ENCODE data around the gene ZIC5. TPM values are rescaled to one million over a fixed set of nuclear protein-coding genes. Genes with fewer than 3 reads are reported as not detected.

Gene ZIC5
- total RNA-seq, 1 experiment from 2014 or later, result 0.66 TPM

DNA sequence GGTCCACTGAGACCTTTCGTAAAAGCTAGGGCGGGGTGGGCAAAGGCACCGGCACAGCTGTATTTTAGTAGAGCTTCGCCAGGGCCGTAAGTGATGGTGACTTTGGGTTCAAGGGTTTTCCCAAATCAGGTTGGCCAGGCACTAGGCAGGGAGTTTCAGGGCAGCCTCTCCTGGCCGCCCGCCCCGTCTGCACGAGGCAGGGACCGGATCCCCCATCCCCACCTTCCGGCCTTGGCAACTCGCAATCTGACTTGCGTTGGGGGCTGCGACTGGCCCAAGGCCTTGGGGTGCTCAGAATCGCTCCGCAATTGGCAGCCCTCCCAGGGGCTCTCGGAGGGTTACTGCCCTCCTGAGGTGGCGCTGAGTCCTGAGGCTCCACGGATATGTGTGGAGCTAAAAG lies 4.1 kb upstream of the ZIC5 start:
- H3K4me3 Mint-ChIP-seq (ENCODE audit: unreplicated experiment), result no peak overlapping the region
- H3K4me1 Mint-ChIP-seq (ENCODE audit: low read depth, unreplicated experiment), result no peaks in the 10 kb centered on the region
- DNase-seq, result no peak
- Histone ChIP-seq H3K4me1 (no peaks in the 10 kb centered on the region), H3K36me3 (ENCODE audit: control insufficient read depth, insufficient read depth, low read length) (no peaks in the 10 kb centered on the region), H3K27me3 (replicated peaks; ENCODE audit: control insufficient read depth, insufficient read depth, low read length) (peaks cover 4% of the 10 kb centered on the region; the same call in 1 of the 2 replicates), H3K4me3 (ENCODE audit: low read depth, low read length) (no peak overlapping the region), H3K9me3 (no peaks in the 10 kb centered on the region)
- TF ChIP-seq, protein P1, sequence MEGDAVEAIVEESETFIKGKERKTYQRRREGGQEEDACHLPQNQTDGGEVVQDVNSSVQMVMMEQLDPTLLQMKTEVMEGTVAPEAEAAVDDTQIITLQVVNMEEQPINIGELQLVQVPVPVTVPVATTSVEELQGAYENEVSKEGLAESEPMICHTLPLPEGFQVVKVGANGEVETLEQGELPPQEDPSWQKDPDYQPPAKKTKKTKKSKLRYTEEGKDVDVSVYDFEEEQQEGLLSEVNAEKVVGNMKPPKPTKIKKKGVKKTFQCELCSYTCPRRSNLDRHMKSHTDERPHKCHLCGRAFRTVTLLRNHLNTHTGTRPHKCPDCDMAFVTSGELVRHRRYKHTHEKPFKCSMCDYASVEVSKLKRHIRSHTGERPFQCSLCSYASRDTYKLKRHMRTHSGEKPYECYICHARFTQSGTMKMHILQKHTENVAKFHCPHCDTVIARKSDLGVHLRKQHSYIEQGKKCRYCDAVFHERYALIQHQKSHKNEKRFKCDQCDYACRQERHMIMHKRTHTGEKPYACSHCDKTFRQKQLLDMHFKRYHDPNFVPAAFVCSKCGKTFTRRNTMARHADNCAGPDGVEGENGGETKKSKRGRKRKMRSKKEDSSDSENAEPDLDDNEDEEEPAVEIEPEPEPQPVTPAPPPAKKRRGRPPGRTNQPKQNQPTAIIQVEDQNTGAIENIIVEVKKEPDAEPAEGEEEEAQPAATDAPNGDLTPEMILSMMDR (IDR thresholded peaks at IDR 0.05; ENCODE audit: insufficient read depth in 1 of 2, low read depth in 1 of 2, low read length in 1 of 2, severe bottlenecking in 1 of 2, unreplicated experiment in 1 of 2), result no peak
- ChIA-PET POLR2A (no interaction called here), CTCF (no interaction called here)
- intact Hi-C loops (cut with micrococcal nuclease; ENCODE audit: unreplicated experiment), result loop anchor here (5.0 kb wide), 1 partner anchor 208 kb away; no protein-coding TSS in a partner anchor
- H3K36me3 Mint-ChIP-seq (ENCODE audit: insufficient read depth, unreplicated experiment), result peaks cover 5% of the 10 kb centered on the region
- H3K27me3 Mint-ChIP-seq (ENCODE audit: insufficient read depth, unreplicated experiment), result peaks cover 40% of the 10 kb centered on the region
- H3K27ac Mint-ChIP-seq (ENCODE audit: unreplicated experiment), result no peak overlapping the region
- no TSS peak for BruUV-seq (replicated peaks)
- H3K9me3 Mint-ChIP-seq (ENCODE audit: unreplicated experiment), result no peaks in the 10 kb centered on the region

DNA sequence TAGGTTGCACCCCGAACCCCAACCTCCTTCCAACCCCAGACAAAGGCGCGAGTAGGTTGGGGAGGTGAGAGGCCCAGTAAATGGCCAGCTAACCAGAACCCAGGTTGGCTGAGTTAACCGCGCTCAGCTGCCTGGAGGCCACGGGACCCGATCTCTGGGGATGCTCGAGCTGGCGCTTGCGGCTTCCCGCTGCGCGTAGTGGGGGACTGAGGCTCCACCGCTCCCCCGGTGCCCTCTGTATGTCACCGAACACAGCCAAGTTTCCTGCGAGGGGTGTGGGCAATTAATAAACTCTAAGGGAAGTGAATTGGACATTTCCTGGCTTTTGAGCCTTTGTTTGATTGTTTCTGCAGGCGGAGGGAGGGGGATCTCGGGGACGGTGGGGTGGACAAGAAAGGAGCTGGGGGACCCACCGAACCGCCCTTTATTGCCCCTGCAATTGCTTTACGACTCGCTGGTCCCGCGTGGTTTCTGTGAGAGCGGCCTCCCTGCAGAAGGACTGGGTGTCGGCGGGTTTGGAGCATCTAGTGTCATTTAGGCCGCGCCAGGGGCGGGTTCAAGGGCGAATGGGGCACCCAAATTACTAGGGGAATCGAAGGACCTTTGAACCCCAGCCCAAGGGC lies 3.5 kb upstream of the ZIC5 start:
- intact Hi-C loops (cut with micrococcal nuclease; ENCODE audit: unreplicated experiment), result loop anchor here (5.0 kb wide), 1 partner anchor 208 kb away; no protein-coding TSS in a partner anchor
- BruUV-seq (replicated peaks), result no TSS peak
- Mint-ChIP-seq H3K36me3 (ENCODE audit: insufficient read depth, unreplicated experiment) (peaks cover 5% of the 10 kb centered on the region), H3K4me3 (ENCODE audit: unreplicated experiment) (no peak overlapping the region), H3K27me3 (ENCODE audit: insufficient read depth, unreplicated experiment) (peaks cover 41% of the 10 kb centered on the region), H3K27ac (ENCODE audit: unreplicated experiment) (no peak overlapping the region), H3K9me3 (ENCODE audit: unreplicated experiment) (no peaks in the 10 kb centered on the region), H3K4me1 (ENCODE audit: low read depth, unreplicated experiment) (no peaks in the 10 kb centered on the region)
- ChIA-PET CTCF (no interaction called here), POLR2A (no interaction called here)
- no peaks in the 10 kb centered on the region for H3K4me1 ChIP-seq
- H3K9me3 ChIP-seq, result no peaks in the 10 kb centered on the region
- TF ChIP-seq, protein P1 (IDR thresholded peaks at IDR 0.05; ENCODE audit: insufficient read depth in 1 of 2, low read depth in 1 of 2, low read length in 1 of 2, severe bottlenecking in 1 of 2, unreplicated experiment in 1 of 2), result no peak
- no peak for DNase-seq
- no peaks in the 10 kb centered on the region for H3K36me3 ChIP-seq (ENCODE audit: control insufficient read depth, insufficient read depth, low read length)
- peaks cover 5% of the 10 kb centered on the region for H3K27me3 ChIP-seq (replicated peaks; ENCODE audit: control insufficient read depth, insufficient read depth, low read length)
- H3K4me3 ChIP-seq (ENCODE audit: low read depth, low read length), result no peak overlapping the region

DNA sequence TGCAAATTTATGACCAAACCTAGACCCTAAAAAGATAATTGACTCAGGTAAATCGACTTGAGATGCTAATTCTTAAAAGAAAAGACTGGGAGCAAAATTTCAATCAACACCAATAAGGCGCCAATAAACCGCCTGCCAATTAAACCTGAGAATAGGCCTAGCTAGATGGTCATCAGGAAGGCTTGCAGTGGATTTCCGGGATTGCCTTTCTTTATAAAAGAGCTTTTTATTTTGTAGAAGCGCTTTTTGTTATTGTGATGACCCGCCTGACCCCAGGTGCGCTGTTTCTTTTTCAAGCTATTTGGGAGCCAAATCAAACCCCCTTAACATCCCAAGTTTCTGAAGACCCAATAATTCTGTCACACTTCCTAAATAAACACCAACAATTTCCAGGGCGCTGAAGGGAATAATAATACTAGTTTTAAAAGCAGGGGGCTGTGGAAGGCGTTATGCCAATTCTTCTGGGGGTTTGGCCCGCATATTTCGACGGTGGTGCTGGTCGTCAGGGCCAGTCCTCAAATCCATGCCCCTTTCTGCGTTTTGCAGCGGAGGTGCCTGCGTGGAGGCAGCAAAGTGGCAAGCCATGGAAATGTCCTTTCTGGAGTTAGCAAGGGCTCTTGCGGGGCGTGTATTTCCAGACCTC lies 2.9 kb upstream of the ZIC5 start:
- no peaks in the 10 kb centered on the region for H3K36me3 ChIP-seq (ENCODE audit: control insufficient read depth, insufficient read depth, low read length)
- ChIA-PET CTCF (no interaction called here), POLR2A (no interaction called here)
- Mint-ChIP-seq H3K9me3 (ENCODE audit: unreplicated experiment) (no peaks in the 10 kb centered on the region), H3K27ac (ENCODE audit: unreplicated experiment) (no peak overlapping the region), H3K4me1 (ENCODE audit: low read depth, unreplicated experiment) (peaks cover under 1% of the 10 kb centered on the region), H3K4me3 (ENCODE audit: unreplicated experiment) (no peak overlapping the region), H3K36me3 (ENCODE audit: insufficient read depth, unreplicated experiment) (peaks cover 5% of the 10 kb centered on the region), H3K27me3 (ENCODE audit: insufficient read depth, unreplicated experiment) (peaks cover 45% of the 10 kb centered on the region)
- intact Hi-C loops (cut with micrococcal nuclease; ENCODE audit: unreplicated experiment), result no loop called here
- peaks cover 6% of the 10 kb centered on the region for H3K27me3 ChIP-seq (replicated peaks; ENCODE audit: control insufficient read depth, insufficient read depth, low read length)
- H3K4me3 ChIP-seq (ENCODE audit: low read depth, low read length), result no peak overlapping the region
- no peak for DNase-seq
- no TSS peak for BruUV-seq (replicated peaks)
- H3K9me3 ChIP-seq, result no peaks in the 10 kb centered on the region
- H3K4me1 ChIP-seq, result no peaks in the 10 kb centered on the region
- TF ChIP-seq, protein P1 (IDR thresholded peaks at IDR 0.05; ENCODE audit: insufficient read depth in 1 of 2, low read depth in 1 of 2, low read length in 1 of 2, severe bottlenecking in 1 of 2, unreplicated experiment in 1 of 2), result no peak
